GM19193 (cell line): ENCODE data around the gene MKRN1.

Experiments used
- POLR2A ChIP-seq: IDR thresholded peaks from 4 replicates; pipeline ENCODE4 v1.6.1; 2011; ENCODE audit not compliant: insufficient read depth, insufficient read length; ENCODE audit errors: extremely low read depth

The MKRN1 gene

GRCh38 chr7:140479062-140479738 is at the start of gene MKRN1:
MKRN1 (minus strand) TSS chr7:140479505; CDS start chr7:140479344, 161 bp downstream.
- peak; percentile 69 for TF ChIP-seq POLR2A

- TF ChIP-seq POLR2A, result no peak
Observed at GRCh38 chr7:140526787-140527664, 47.7 kb upstream of the MKRN1 start.

GRCh38 chr7:140526214-140526613 is 46.9 kb upstream of the MKRN1 start:
- no peak for TF ChIP-seq POLR2A

- TF ChIP-seq POLR2A, result no peak
Observed at GRCh38 chr7:140525743-140526142, 46.4 kb upstream of the MKRN1 start.

- TF ChIP-seq POLR2A, result no peak
Observed at GRCh38 chr7:140521421-140521820, 42.1 kb upstream of the MKRN1 start.

- TF ChIP-seq POLR2A, result no peak
Observed at GRCh38 chr7:140519007-140519399, 39.7 kb upstream of the MKRN1 start.

- TF ChIP-seq POLR2A, result no peak
Observed at GRCh38 chr7:140518370-140519006, 39.2 kb upstream of the MKRN1 start.

GRCh38 chr7:140517546-140518369 is 38.5 kb upstream of the MKRN1 start:
- TF ChIP-seq POLR2A, result no peak

- no peak for TF ChIP-seq POLR2A
Observed at GRCh38 chr7:140512317-140513000, 33.2 kb upstream of the MKRN1 start.

GRCh38 chr7:140509789-140510188 is 30.5 kb upstream of the MKRN1 start:
- TF ChIP-seq POLR2A, result no peak

- no peak for TF ChIP-seq POLR2A
Observed at GRCh38 chr7:140506788-140507464, 27.6 kb upstream of the MKRN1 start.

- TF ChIP-seq POLR2A, result no peak
Observed at GRCh38 chr7:140501966-140502365, 22.7 kb upstream of the MKRN1 start.

GRCh38 chr7:140497241-140497769 is 18.0 kb upstream of the MKRN1 start:
- no peak for TF ChIP-seq POLR2A
